K562 (cell line): ENCODE measurements around the gene CEP131. TPM values are rescaled to one million over a fixed set of nuclear protein-coding genes. Genes with fewer than 3 reads are reported as not detected.

Source experiments
- ATAC-seq: fragments of 200-7000 bp; cut with Tn5 transposase; 3 replicates; pipeline ENCODE4 v1.9.1; 2020; ENCODE audit warnings: moderate library complexity
- BruUV-seq: library from RNA; stranded (reverse); fragments of 400-500 nt; replicated peaks from 2 replicates; lab custom pipeline; 2021; lab: Mats Ljungman, UMichigan
- CTCF ChIA-PET: fragments of 300-600 bp; formaldehyde crosslinking; extraction: SDS; loops from one replicate; lab custom pipeline; 2021; ENCODE audit warnings: low intra/inter-chr PET ratio; lab: Yijun Ruan, JAX
- POLR2A ChIA-PET: fragments of 300-600, 350-650 bp; sonication (Branson Sonifier 250); formaldehyde crosslinking; extraction: SDS; loops from one replicate; lab custom pipeline; 2021; ENCODE audit warnings: antibody characterized with exemption, inconsistent platforms; lab: Yijun Ruan, JAX
- DNase-seq, 4 experiments: peaks; one replicate each; pipeline versions ENCODE4 v3.0.0 to v3.0.0-alpha.2; 2011 to 2018; ENCODE audit warnings: low spot score in 3 of 4, mixed read lengths in 3 of 4; ENCODE audit errors: extremely low read depth in 1 of 4
- FAIRE-seq: peaks from 2 replicates; lab custom pipeline; 2011; peaks lifted over from hg19 to GRCh38; lab: Jason Lieb, UNC
- H2AFZ ChIP-seq: 2 replicates; pipeline ENCODE4 v1.6.0; 2011; ENCODE audit warnings: low read depth, low read length, control low read depth, inconsistent platforms
- H3K27ac ChIP-seq: fragments of 200-600 bp; 3 replicates; pipeline ENCODE4 v1.8.0; 2011; ENCODE audit warnings: low read depth, mild to moderate bottlenecking, control low read depth, inconsistent platforms, low read length, moderate library complexity, mixed read lengths; ENCODE audit errors: extremely low read depth
- H3K27me3 ChIP-seq, 2 experiments: fragments of 300-600 bp in 1 of 2; 2 replicates in 1 of 2; 3 replicates in 1 of 2; pipeline versions ENCODE4 v1.6.0 to v1.8.0; 2011; ENCODE audit warnings: inconsistent platforms in 2 of 2, low read length in 2 of 2, mild to moderate bottlenecking in 1 of 2, mixed read lengths in 1 of 2, moderate library complexity in 1 of 2; ENCODE audit not compliant: control insufficient read depth in 2 of 2, insufficient read depth in 2 of 2
- H3K36me3 ChIP-seq: fragments of 300-600 bp; 3 replicates; pipeline ENCODE4 v1.8.0; 2011; ENCODE audit warnings: mild to moderate bottlenecking, low read length, inconsistent platforms; ENCODE audit not compliant: control insufficient read depth, insufficient read depth
- H3K4me1 ChIP-seq, 2 experiments: fragments of 200-600 bp in 1 of 2; replicated peaks in 1 of 2; 2 replicates in 1 of 2; 3 replicates in 1 of 2; pipeline versions ENCODE4 v1.5.1 to v1.8.0; 2011; ENCODE audit warnings: inconsistent platforms in 2 of 2, low read length in 2 of 2, mild to moderate bottlenecking in 1 of 2, mixed read lengths in 1 of 2, moderate library complexity in 1 of 2; ENCODE audit not compliant: control insufficient read depth in 2 of 2, insufficient read depth in 2 of 2
- H3K4me2 ChIP-seq: 2 replicates; pipeline ENCODE4 v1.6.1; 2011; ENCODE audit warnings: low read length, control low read depth, inconsistent platforms, mixed read lengths; ENCODE audit not compliant: insufficient read depth
- H3K4me3 ChIP-seq: fragments of 200-600 bp; sonication (generic), shearing (Covaris generic); 2 replicates; pipeline ENCODE4 v1.5.1; 2016; ENCODE audit warnings: control low read depth, inconsistent platforms
- H3K79me2 ChIP-seq: fragments of 200-600 bp; 3 replicates; pipeline ENCODE4 v1.8.0; 2011; ENCODE audit warnings: low read length, inconsistent platforms; ENCODE audit not compliant: control insufficient read depth, insufficient read depth
- H3K9ac ChIP-seq, 2 experiments: 2 replicates each; pipeline versions ENCODE4 v1.6.0 to v1.6.1; 2011; ENCODE audit warnings: low read depth in 2 of 2, low read length in 2 of 2, control low read depth in 1 of 2, inconsistent platforms in 1 of 2, mild to moderate bottlenecking in 1 of 2, mixed read lengths in 1 of 2; ENCODE audit not compliant: insufficient read depth in 1 of 2
- H3K9me1 ChIP-seq: one replicate; pipeline ENCODE4 v1.6.0; 2011; ENCODE audit warnings: inconsistent platforms, mild to moderate bottlenecking, low read length, moderate library complexity; ENCODE audit not compliant: control insufficient read depth, insufficient read depth
- H3K9me3 ChIP-seq: replicated peaks from 2 replicates; pipeline ENCODE4 v1.5.1; 2011; ENCODE audit warnings: low read depth, low read length, inconsistent platforms; ENCODE audit not compliant: control insufficient read depth, insufficient read depth
- H4K20me1 ChIP-seq: replicated peaks from 2 replicates; pipeline ENCODE4 v1.6.1; 2011; ENCODE audit warnings: low read length, inconsistent platforms, mixed read lengths; ENCODE audit not compliant: control insufficient read depth, insufficient read depth
- CCAR2 ChIP-seq: fragments of 200-400 bp; formaldehyde crosslinking; IDR thresholded peaks from 2 replicates; pipeline ENCODE4 v1.6.1; 2017; ENCODE audit warnings: mild to moderate bottlenecking, low read depth, low read length
- CREB5 ChIP-seq: fragments of 250-450 bp; sonication (Bioruptor Pico); IDR thresholded peaks from 2 replicates; pipeline ENCODE4 v1.5.0; 2020; ENCODE audit warnings: mild to moderate bottlenecking
- ETV1 ChIP-seq: fragments of 450-650 bp; conservative IDR thresholded peaks from 2 replicates; pipeline ENCODE4 v1.6.1; 2016; ENCODE audit warnings: missing genetic modification characterization, control low read depth, low read depth, missing compliant biosample characterization
- ZNF655 ChIP-seq: fragments of 250-450 bp; sonication (Bioruptor Pico); IDR thresholded peaks from 2 replicates; pipeline ENCODE4 v1.5.0; 2021
- WGBS: fragments of 100-300 bp; shearing (Covaris generic); methylation state at CpG from one replicate; pipeline ENCODE4 v1.1.6; 2016; ENCODE audit warnings: low coverage, mixed read lengths; ENCODE audit not compliant: insufficient coverage; ENCODE audit errors: missing lambda C conversion rate; 5-methylcytosine and 5-hydroxymethylcytosine counted together
- in situ Hi-C: fragments of 300-500 bp; cut with MboI; formaldehyde crosslinking; loops from 4 replicates; pipeline ENCODE4 v1.15.0; 2018; ENCODE audit warnings: inconsistent platforms, mixed read lengths
- intact Hi-C: fragments of 100-400 bp; cut with micrococcal nuclease; formaldehyde crosslinking; loops from 2 replicates; pipeline ENCODE4 v1.14.2; 2022
- polyA plus RNA-seq, 8 experiments: library from polyadenylated mRNA; depleted of rRNA in 4 of 8; stranded (reverse) in 5 of 8; unstranded in 3 of 8; fragments of >200 nt; fragmentation: Nextera tagmentation in 2 of 8; fragmentation: Illumina TruSeq in 1 of 8; extraction: Ambion mirVana in 2 of 8; extraction: Trizol in 1 of 8; gene quantifications; 2 replicates each; pipeline versions ENCODE4 v1.2.1 to v1.2.3, GENCODE V29; 2011 to 2014; ENCODE audit warnings: inconsistent platforms in 1 of 8, missing spikeins in 1 of 8
- total RNA-seq, 7 experiments: library from RNA; depleted of rRNA in 6 of 7; stranded (reverse); fragments of >200 nt in 6 of 7; fragmentation: Illumina TruSeq in 2 of 7; extraction: Trizol in 2 of 7; gene quantifications; 2 replicates each; pipeline versions ENCODE4 v1.2.1 to v1.2.3, GENCODE V29; 2011 to 2021; ENCODE audit warnings: low replicate concordance in 1 of 7

The CEP131 gene
- total and polyA plus RNA-seq, 9 of the 15 experiments (the other 6 are each of a cell fraction or from before 2014, with no cell fraction given) = 0.24 to 21.2 (median 2.3) TPM

- H3K27me3 ChIP-seq = peaks cover 5 to 16% of the 10 kb centered on the region in 2 experiments; a peak in 3 of 5 replicates
- ChIA-PET CTCF (no interaction called here), POLR2A (interaction anchor here (1.1 kb wide), 1 partner anchor 8 kb away, joined by 5 read pairs; no protein-coding TSS in a partner anchor)
- H3K9ac ChIP-seq = peak overlapping the region in 1 of 2 experiments; percentile 77; a peak in 2 of 4 replicates
- no peak overlapping the region for H2AFZ ChIP-seq
- WGBS = 64% methylated on average over 9 of the region's 11 CpGs
- TF ChIP-seq ETV1 (no peak), CCAR2 (no peak), CREB5 (CRISPR knock-in tag) (no peak), ZNF655 (CRISPR knock-in tag) (no peak)
- no peaks in the 10 kb centered on the region; the same call in 1 of the 2 replicates for H4K20me1 ChIP-seq
- no peaks in the 10 kb centered on the region for H3K36me3 ChIP-seq
- H3K4me3 ChIP-seq = no peak overlapping the region
- no peak overlapping the region for H3K4me2 ChIP-seq
- ATAC-seq (no peak), FAIRE-seq (no peak), DNase-seq (no peak)
- peaks cover 0 to 62% of the 10 kb centered on the region in 2 experiments; a peak in 2 of 5 replicates for H3K4me1 ChIP-seq
- H3K79me2 ChIP-seq = no peaks in the 10 kb centered on the region
- in situ Hi-C loops (no loop called here), intact Hi-C loops (no loop called here)
- no TSS peak for BruUV-seq
- H3K9me3 ChIP-seq = no peaks in the 10 kb centered on the region
- H3K9me1 ChIP-seq = no peaks in the 10 kb centered on the region
- H3K27ac ChIP-seq = no peak overlapping the region
Measured at GRCh38 chr17:81187120-81187519, 35.6 kb downstream of the CEP131 start.
